Liver (tissue), 9 donors: ENCODE data around the gene SETD5. TPM values are rescaled to one million over a fixed set of nuclear protein-coding genes. Genes with fewer than 3 reads are reported as not detected.

Experiments used
- DNase-seq: peaks from one replicate; pipeline ENCODE4 v3.0.0-alpha.2; 2017; ENCODE audit warnings: low spot score
- H3K27ac ChIP-seq, 2 donors: one replicate each; pipeline ENCODE4 v1.7.0; 2013; ENCODE audit warnings: inconsistent platforms in 2 of 2, low read length in 2 of 2, control low read depth in 1 of 2, low read depth in 1 of 2, mild to moderate bottlenecking in 1 of 2
- H3K27me3 ChIP-seq, 4 donors: one replicate each; pipeline versions ENCODE4 v1.6.1 to v1.7.0; 2013; ENCODE audit warnings: low read length in 3 of 4, inconsistent platforms in 1 of 4, mild to moderate bottlenecking in 1 of 4, moderate library complexity in 1 of 4; ENCODE audit not compliant: control insufficient read depth in 4 of 4, insufficient read depth in 4 of 4
- H3K36me3 ChIP-seq, 4 donors: one replicate each; pipeline versions ENCODE4 v1.6.1 to v1.7.0; 2013; ENCODE audit warnings: low read length in 3 of 4, mild to moderate bottlenecking in 3 of 4, low read depth in 1 of 4, moderate library complexity in 1 of 4; ENCODE audit not compliant: control insufficient read depth in 4 of 4, insufficient read depth in 3 of 4
- H3K4me1 ChIP-seq, 4 donors: one replicate each; pipeline versions ENCODE4 v1.6.1 to v1.7.0; 2013; ENCODE audit warnings: low read length in 3 of 4, mild to moderate bottlenecking in 3 of 4, moderate library complexity in 1 of 4; ENCODE audit not compliant: control insufficient read depth in 4 of 4, insufficient read depth in 4 of 4
- H3K4me3 ChIP-seq, 3 donors: one replicate each; pipeline versions ENCODE4 v1.6.1 to v1.7.0; 2013; ENCODE audit warnings: low read length in 3 of 3, control low read depth in 1 of 3, low read depth in 1 of 3, mild to moderate bottlenecking in 1 of 3
- H3K9ac ChIP-seq, 2 donors: one replicate each; pipeline ENCODE4 v1.7.0; 2013; ENCODE audit warnings: low read length in 2 of 2, mild to moderate bottlenecking in 2 of 2, moderate library complexity in 2 of 2, control low read depth in 1 of 2, low read depth in 1 of 2
- H3K9me3 ChIP-seq, 4 donors: one replicate each; pipeline versions ENCODE4 v1.6.1 to v1.7.0; 2013; ENCODE audit warnings: low read length in 3 of 4; ENCODE audit not compliant: control insufficient read depth in 4 of 4
- EGR1 ChIP-seq, 2 donors: IDR thresholded peaks; 2 replicates each; pipeline ENCODE4 v1.6.1; 2016 to 2018; ENCODE audit warnings: antibody characterized with exemption in 2 of 2, low read depth in 2 of 2
- FOXA1 ChIP-seq: IDR thresholded peaks from 2 replicates; pipeline ENCODE4 v1.6.1; 2016; ENCODE audit warnings: antibody characterized with exemption
- FOXA2 ChIP-seq: IDR thresholded peaks from 2 replicates; pipeline ENCODE4 v1.6.1; 2016; ENCODE audit warnings: antibody characterized with exemption
- GABPA ChIP-seq, 2 donors: IDR thresholded peaks in 1 of 2; conservative IDR thresholded peaks in 1 of 2; 2 replicates each; pipeline ENCODE4 v1.6.1; 2016; ENCODE audit warnings: antibody characterized with exemption in 2 of 2, mild to moderate bottlenecking in 1 of 2, moderate library complexity in 1 of 2
- HNF4A ChIP-seq, 2 donors: conservative IDR thresholded peaks; 2 replicates each; pipeline ENCODE4 v1.6.1; 2016; ENCODE audit warnings: antibody characterized with exemption in 2 of 2, mild to moderate bottlenecking in 2 of 2
- NR2F2 ChIP-seq: IDR thresholded peaks from 2 replicates; pipeline ENCODE4 v1.6.1; 2016; ENCODE audit warnings: antibody characterized with exemption
- RAD21 ChIP-seq, 2 donors: IDR thresholded peaks; 2 replicates each; pipeline ENCODE4 v1.6.1; 2016; ENCODE audit warnings: antibody characterized with exemption in 2 of 2, mild to moderate bottlenecking in 2 of 2
- SP1 ChIP-seq: IDR thresholded peaks from 2 replicates; pipeline ENCODE4 v1.6.1; 2018; ENCODE audit warnings: antibody characterized with exemption, mild to moderate bottlenecking
- TAF1 ChIP-seq: conservative IDR thresholded peaks from 2 replicates; pipeline ENCODE4 v1.6.1; 2016; ENCODE audit warnings: antibody characterized with exemption, mild to moderate bottlenecking
- YY1 ChIP-seq: IDR thresholded peaks from 2 replicates; pipeline ENCODE4 v1.6.1; 2016; ENCODE audit warnings: antibody characterized with exemption, mild to moderate bottlenecking
- WGBS: extraction: QIAGEN DNeasy Blood & Tissue Kit; methylation state at CpG from one replicate; pipeline ENCODE4 v1.1.7; 2013; 5-methylcytosine and 5-hydroxymethylcytosine counted together
- polyA plus RNA-seq, 2 donors: library from polyadenylated mRNA; stranded (reverse) in 1 of 2; unstranded in 1 of 2; fragments of 200-250 nt in 1 of 2; fragments of >200 nt in 1 of 2; fragmentation: Nextera tagmentation in 1 of 2; extraction: Ambion mirVana in 1 of 2; gene quantifications; one replicate each; pipeline versions ENCODE4 v1.2.1 to v1.2.3, GENCODE V29; 2013 to 2015
- total RNA-seq, 2 donors: library from RNA; depleted of rRNA; stranded (reverse); fragments of >200 nt; gene quantifications; one replicate each; pipeline ENCODE4 v1.2.3, GENCODE V29; 2014
- TF ChIP-seq, protein P1 (sequence below): IDR thresholded peaks from 2 replicates; pipeline ENCODE4 v1.6.1; 2016; ENCODE audit warnings: antibody characterized with exemption
- TF ChIP-seq, protein P2 (sequence below): fragments of 150-350 bp; IDR thresholded peaks from 2 replicates; pipeline ENCODE4 v1.5.1; 2017; ENCODE audit warnings: improper control_type of control experiment, low read depth, low read length; ENCODE audit not compliant: missing input control
- TF ChIP-seq, protein P3 (sequence below): IDR thresholded peaks from 2 replicates; pipeline ENCODE4 v1.6.1; 2016; ENCODE audit warnings: antibody characterized with exemption, mild to moderate bottlenecking
- TF ChIP-seq, protein P4 (sequence below): IDR thresholded peaks from 2 replicates; pipeline ENCODE4 v1.6.1; 2016; ENCODE audit warnings: antibody characterized with exemption
- TF ChIP-seq, protein P5 (sequence below): IDR thresholded peaks from 2 replicates; pipeline ENCODE4 v1.6.1; 2016; ENCODE audit warnings: antibody characterized with exemption
- donor health status: healthy.
- donor health status: healthy.
- donor health status: healthy.
- donor health status: healthy.
- donor health status: healthy.

Gene SETD5
- total and polyA plus RNA-seq, 4 donors = 17.9 to 76.6 (median 24.3) TPM

DNA sequence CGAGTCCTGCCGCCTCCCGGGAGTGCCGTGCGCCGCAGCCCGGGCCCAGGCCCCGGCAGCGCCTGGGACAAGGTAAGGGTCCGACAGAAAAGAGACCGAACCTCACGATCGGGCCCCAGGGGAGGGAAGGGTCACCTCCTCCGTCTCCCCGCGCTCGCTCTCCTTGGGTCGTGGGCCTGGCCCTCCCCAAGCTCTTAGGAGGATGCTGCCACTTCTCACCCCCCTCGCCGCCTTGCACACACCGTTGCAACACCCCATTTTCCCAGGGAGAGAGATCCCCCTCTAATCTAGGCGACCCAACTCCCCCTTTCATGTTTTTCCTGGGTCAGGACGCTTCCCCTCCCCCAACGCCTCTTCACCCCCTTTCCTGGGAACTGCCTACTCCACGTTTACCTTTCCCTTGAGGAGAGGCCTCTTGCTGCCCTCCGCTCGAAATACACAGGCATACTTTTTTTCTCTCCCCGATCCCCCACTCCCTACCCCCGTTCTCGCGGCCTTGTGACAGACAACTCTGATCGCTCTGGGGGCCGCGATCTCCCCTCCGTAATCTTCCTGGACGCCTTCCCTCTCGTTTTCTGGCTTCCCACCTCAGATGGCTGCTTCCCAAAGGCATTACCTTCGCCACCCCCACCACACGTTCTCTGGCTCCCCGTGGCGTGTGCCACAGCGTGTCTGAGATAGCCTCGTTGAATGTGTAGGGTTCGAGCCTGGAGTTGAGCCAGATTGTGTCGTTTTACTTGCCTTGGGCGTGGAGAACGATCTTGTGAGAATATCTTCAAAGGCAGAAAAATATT is 688 bp downstream of the SETD5 start:
- peak overlapping the region; percentile 85 to 93 for H3K9ac ChIP-seq
- under 1% methylated on average over 47 of the region's 47 CpGs for WGBS
- no peaks in the 10 kb centered on the region for H3K9me3 ChIP-seq
- peaks cover 4 to 60% (median 54%) of the 10 kb centered on the region in 4 donors for H3K4me1 ChIP-seq
- peak overlapping the region; percentile 96 to 98 for H3K27ac ChIP-seq
- TF ChIP-seq NR2F2 = no peak
- TF ChIP-seq FOXA2 = no peak
- no peak for TF ChIP-seq SP1
- no peak for TF ChIP-seq FOXA1
- peaks cover 2 to 8% (median 6%) of the 10 kb centered on the region in 4 donors for H3K36me3 ChIP-seq
- peak overlapping the region; percentile 68 to 87 (median 85) for H3K4me3 ChIP-seq
- no peaks in the 10 kb centered on the region for H3K27me3 ChIP-seq
- peak; percentile 62 for DNase-seq

DNA sequence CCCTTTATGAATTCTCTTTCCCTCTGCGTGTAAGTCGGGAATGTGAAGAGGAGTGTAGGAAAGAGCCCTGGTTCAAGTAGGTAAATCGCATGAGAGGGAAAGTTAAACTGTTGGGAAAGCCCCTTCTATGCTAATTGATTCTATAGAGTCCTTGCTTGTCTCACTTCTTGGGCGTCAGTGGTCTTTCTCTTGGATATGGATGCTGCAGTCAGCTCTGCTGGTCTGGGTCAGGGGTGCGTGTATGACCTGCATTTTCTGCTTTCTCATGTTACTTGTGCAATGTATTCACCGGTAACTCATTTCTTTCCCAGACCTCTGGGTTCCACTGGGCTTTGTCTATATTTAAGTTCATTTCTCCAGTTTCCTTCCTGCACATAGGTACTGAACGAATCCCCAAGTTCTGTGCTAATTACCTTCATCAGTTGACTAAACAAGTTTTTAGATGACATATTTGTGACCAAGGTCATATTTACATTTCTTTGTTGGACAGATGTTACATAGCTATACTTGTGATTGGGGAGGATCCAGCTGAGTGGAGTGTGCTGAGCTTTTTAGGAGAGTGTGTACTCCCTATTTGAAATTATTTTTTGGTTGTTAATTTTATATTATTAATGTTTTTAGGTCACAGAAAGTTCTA is 1.4 kb downstream of the SETD5 start:
- no peak for DNase-seq
- Histone ChIP-seq H3K4me1 (peaks cover 6 to 65% (median 60%) of the 10 kb centered on the region in 4 donors), H3K27me3 (no peaks in the 10 kb centered on the region), H3K36me3 (peaks cover 0 to 4% (median 2%) of the 10 kb centered on the region in 4 donors), H3K9me3 (no peaks in the 10 kb centered on the region), H3K9ac (peak overlapping the region; percentile 85 to 93), H3K27ac (peak overlapping the region; percentile 96 to 98), H3K4me3 (peak overlapping the region; percentile 68 to 87 (median 85))
- TF ChIP-seq EGR1 (IDR thresholded peaks at IDR 0.05; ENCODE audit: low read depth in 2 of 2) (no peak), FOXA2 (no peak), YY1 (peak; percentile 12)
- TF ChIP-seq, protein P1, sequence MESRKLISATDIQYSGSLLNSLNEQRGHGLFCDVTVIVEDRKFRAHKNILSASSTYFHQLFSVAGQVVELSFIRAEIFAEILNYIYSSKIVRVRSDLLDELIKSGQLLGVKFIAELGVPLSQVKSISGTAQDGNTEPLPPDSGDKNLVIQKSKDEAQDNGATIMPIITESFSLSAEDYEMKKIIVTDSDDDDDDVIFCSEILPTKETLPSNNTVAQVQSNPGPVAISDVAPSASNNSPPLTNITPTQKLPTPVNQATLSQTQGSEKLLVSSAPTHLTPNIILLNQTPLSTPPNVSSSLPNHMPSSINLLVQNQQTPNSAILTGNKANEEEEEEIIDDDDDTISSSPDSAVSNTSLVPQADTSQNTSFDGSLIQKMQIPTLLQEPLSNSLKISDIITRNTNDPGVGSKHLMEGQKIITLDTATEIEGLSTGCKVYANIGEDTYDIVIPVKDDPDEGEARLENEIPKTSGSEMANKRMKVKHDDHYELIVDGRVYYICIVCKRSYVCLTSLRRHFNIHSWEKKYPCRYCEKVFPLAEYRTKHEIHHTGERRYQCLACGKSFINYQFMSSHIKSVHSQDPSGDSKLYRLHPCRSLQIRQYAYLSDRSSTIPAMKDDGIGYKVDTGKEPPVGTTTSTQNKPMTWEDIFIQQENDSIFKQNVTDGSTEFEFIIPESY = no peak
- TF ChIP-seq, protein P2, sequence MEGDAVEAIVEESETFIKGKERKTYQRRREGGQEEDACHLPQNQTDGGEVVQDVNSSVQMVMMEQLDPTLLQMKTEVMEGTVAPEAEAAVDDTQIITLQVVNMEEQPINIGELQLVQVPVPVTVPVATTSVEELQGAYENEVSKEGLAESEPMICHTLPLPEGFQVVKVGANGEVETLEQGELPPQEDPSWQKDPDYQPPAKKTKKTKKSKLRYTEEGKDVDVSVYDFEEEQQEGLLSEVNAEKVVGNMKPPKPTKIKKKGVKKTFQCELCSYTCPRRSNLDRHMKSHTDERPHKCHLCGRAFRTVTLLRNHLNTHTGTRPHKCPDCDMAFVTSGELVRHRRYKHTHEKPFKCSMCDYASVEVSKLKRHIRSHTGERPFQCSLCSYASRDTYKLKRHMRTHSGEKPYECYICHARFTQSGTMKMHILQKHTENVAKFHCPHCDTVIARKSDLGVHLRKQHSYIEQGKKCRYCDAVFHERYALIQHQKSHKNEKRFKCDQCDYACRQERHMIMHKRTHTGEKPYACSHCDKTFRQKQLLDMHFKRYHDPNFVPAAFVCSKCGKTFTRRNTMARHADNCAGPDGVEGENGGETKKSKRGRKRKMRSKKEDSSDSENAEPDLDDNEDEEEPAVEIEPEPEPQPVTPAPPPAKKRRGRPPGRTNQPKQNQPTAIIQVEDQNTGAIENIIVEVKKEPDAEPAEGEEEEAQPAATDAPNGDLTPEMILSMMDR = no peak
- 0% methylated on average over 7 of the region's 7 CpGs for WGBS

DNA sequence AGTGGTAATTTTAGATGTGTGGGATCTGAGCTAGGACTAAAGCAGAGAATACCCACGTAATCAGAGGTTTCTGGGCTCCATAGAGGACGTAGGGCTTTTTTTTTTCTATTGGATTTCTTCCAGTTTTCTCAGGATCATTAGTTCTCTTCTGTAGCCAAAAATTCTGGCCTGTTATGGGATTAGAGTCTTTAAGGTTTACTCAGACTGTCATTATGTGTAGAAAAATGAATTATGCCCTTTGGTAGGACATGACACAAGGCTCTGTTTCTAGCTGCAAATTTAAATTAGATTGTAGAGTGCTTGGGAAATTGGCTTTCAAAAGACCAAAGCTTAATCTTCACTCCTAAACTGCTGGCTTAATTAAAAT is 1.9 kb downstream of the SETD5 start:
- peak overlapping the region; percentile 85 to 93 for H3K9ac ChIP-seq
- peaks cover 6 to 65% (median 62%) of the 10 kb centered on the region in 4 donors for H3K4me1 ChIP-seq
- H3K27me3 ChIP-seq = no peaks in the 10 kb centered on the region
- peak overlapping the region; percentile 68 to 87 (median 85) for H3K4me3 ChIP-seq
- no peak for DNase-seq
- WGBS = under 1% methylated on average over 2 of the region's 2 CpGs
- H3K36me3 ChIP-seq = peaks cover 0 to 4% (median 2%) of the 10 kb centered on the region in 4 donors
- H3K27ac ChIP-seq = peak overlapping the region; percentile 96 to 98
- no peaks in the 10 kb centered on the region for H3K9me3 ChIP-seq
- TF ChIP-seq FOXA1 (no peak), EGR1 (IDR thresholded peaks at IDR 0.05; ENCODE audit: low read depth in 2 of 2) (no peak), HNF4A (conservative IDR thresholded peaks at IDR 0.05) (no peak), TAF1 (no peak), YY1 (no peak), RAD21 (IDR thresholded peaks at IDR 0.05) (no peak), FOXA2 (no peak), GABPA (IDR thresholded peaks at IDR 0.05 in 1 of 2, conservative IDR thresholded peaks at IDR 0.05 in 1 of 2) (no peak)
- TF ChIP-seq, protein P3, sequence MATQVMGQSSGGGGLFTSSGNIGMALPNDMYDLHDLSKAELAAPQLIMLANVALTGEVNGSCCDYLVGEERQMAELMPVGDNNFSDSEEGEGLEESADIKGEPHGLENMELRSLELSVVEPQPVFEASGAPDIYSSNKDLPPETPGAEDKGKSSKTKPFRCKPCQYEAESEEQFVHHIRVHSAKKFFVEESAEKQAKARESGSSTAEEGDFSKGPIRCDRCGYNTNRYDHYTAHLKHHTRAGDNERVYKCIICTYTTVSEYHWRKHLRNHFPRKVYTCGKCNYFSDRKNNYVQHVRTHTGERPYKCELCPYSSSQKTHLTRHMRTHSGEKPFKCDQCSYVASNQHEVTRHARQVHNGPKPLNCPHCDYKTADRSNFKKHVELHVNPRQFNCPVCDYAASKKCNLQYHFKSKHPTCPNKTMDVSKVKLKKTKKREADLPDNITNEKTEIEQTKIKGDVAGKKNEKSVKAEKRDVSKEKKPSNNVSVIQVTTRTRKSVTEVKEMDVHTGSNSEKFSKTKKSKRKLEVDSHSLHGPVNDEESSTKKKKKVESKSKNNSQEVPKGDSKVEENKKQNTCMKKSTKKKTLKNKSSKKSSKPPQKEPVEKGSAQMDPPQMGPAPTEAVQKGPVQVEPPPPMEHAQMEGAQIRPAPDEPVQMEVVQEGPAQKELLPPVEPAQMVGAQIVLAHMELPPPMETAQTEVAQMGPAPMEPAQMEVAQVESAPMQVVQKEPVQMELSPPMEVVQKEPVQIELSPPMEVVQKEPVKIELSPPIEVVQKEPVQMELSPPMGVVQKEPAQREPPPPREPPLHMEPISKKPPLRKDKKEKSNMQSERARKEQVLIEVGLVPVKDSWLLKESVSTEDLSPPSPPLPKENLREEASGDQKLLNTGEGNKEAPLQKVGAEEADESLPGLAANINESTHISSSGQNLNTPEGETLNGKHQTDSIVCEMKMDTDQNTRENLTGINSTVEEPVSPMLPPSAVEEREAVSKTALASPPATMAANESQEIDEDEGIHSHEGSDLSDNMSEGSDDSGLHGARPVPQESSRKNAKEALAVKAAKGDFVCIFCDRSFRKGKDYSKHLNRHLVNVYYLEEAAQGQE = no peak
- TF ChIP-seq, protein P4, sequence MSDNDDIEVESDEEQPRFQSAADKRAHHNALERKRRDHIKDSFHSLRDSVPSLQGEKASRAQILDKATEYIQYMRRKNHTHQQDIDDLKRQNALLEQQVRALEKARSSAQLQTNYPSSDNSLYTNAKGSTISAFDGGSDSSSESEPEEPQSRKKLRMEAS = no peak
- TF ChIP-seq, protein P1 = no peak
- TF ChIP-seq, protein P5, sequence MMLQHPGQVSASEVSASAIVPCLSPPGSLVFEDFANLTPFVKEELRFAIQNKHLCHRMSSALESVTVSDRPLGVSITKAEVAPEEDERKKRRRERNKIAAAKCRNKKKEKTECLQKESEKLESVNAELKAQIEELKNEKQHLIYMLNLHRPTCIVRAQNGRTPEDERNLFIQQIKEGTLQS = no peak
